Activated CD4-positive, alpha-beta memory T cell treated with anti-CD3 and anti-CD28 coated beads for 36 hours (primary cell): ENCODE measurements around the gene BSG. TPM values are rescaled to one million over a fixed set of nuclear protein-coding genes. Genes with fewer than 3 reads are reported as not detected.

Experiments
- CTCF ChIA-PET: fragments of 350-600 bp; sonication (Branson Sonifier 250); formaldehyde crosslinking; loops from one replicate; lab custom pipeline; 2021; ENCODE audit warnings: antibody characterized with exemption, inconsistent platforms; lab: Charles Lee
- POLR2A ChIA-PET: fragments of 350-600 bp; sonication (Branson Sonifier 250); formaldehyde crosslinking; loops from one replicate; lab custom pipeline; 2021; ENCODE audit warnings: antibody characterized with exemption; lab: Charles Lee
- DNase-seq: peaks from one replicate; pipeline ENCODE4 v3.0.0-alpha.2; 2020
- H3K27ac Mint-ChIP-seq: one replicate; pipeline ENCODE4 v1.8.0; 2021; ENCODE audit warnings: mixed read lengths
- H3K27me3 Mint-ChIP-seq: one replicate; pipeline ENCODE4 v1.8.0; 2021; ENCODE audit warnings: mixed read lengths
- H3K36me3 Mint-ChIP-seq: one replicate; pipeline ENCODE4 v1.8.0; 2021; ENCODE audit warnings: mixed read lengths
- H3K4me1 Mint-ChIP-seq: one replicate; pipeline ENCODE4 v1.8.0; 2021; ENCODE audit warnings: low read depth, mixed read lengths
- H3K4me3 Mint-ChIP-seq: one replicate; pipeline ENCODE4 v1.8.0; 2021; ENCODE audit warnings: mild to moderate bottlenecking, mixed read lengths
- H3K9me3 Mint-ChIP-seq: one replicate; pipeline ENCODE4 v1.8.0; 2021; ENCODE audit warnings: mixed read lengths
- intact Hi-C: fragments of 100-400 bp; cut with micrococcal nuclease; formaldehyde crosslinking; loops from one replicate; pipeline ENCODE4 v1.15.1; 2023
- total RNA-seq, 2 experiments: library from RNA; stranded (reverse); gene quantifications; one replicate each; pipeline ENCODE4 v1.2.3, GENCODE V29; 2021

BSG gene
- total RNA-seq, 2 experiments from 2014 or later, result 185 to 205 TPM

- POLR2A ChIA-PET, result interaction anchor here (0.6 kb wide), 1 partner anchor 54 kb away, joined by 4 read pairs; no protein-coding TSS in a partner anchor
Observed at GRCh38 chr19:576768-577438, 4.5 kb downstream of the BSG start.

GRCh38 chr19:577439-578392 lies 5.3 kb downstream of the BSG start:
- POLR2A ChIA-PET, result no interaction called here
- Mint-ChIP-seq H3K4me1 (peaks cover 26% of the 10 kb centered on the region), H3K27me3 (no peaks in the 10 kb centered on the region), H3K36me3 (no peaks in the 10 kb centered on the region), H3K4me3 (no peak overlapping the region), H3K9me3 (no peaks in the 10 kb centered on the region), H3K27ac (no peak overlapping the region)
- intact Hi-C loops, result no loop called here
- CTCF ChIA-PET, result interaction anchor here (1.2 to 1.6 kb wide), 3 partner anchors 10 to 67 kb away, joined by 3 to 6 read pairs (median 4); no protein-coding TSS in a partner anchor
- no peak for DNase-seq

More at GRCh38 chr19:576768-577438, 4.5 kb downstream of the BSG start:
- no peak for DNase-seq
- Mint-ChIP-seq H3K36me3 (no peaks in the 10 kb centered on the region), H3K27me3 (no peaks in the 10 kb centered on the region), H3K9me3 (no peaks in the 10 kb centered on the region), H3K27ac (no peak overlapping the region), H3K4me3 (no peak overlapping the region), H3K4me1 (peaks cover 27% of the 10 kb centered on the region)
- intact Hi-C loops, result no loop called here
- CTCF ChIA-PET, result interaction anchor here (1.2 to 3.1 kb wide), 4 partner anchors 7 to 66 kb away, joined by 3 to 18 read pairs (median 5); no protein-coding TSS in a partner anchor

GRCh38 chr19:579111-579841 lies 6.9 kb downstream of the BSG start:
- no peaks in the 10 kb centered on the region for H3K9me3 Mint-ChIP-seq
- no peaks in the 10 kb centered on the region for H3K27me3 Mint-ChIP-seq
- ChIA-PET POLR2A (no interaction called here), CTCF (no interaction called here)
- no peak overlapping the region for H3K27ac Mint-ChIP-seq
- intact Hi-C loops, result no loop called here
- peaks cover 3% of the 10 kb centered on the region for H3K36me3 Mint-ChIP-seq
- no peak overlapping the region for H3K4me3 Mint-ChIP-seq
- DNase-seq, result no peak
- H3K4me1 Mint-ChIP-seq, result peaks cover 19% of the 10 kb centered on the region

GRCh38 chr19:579842-580155 lies 7.4 kb downstream of the BSG start:
- DNase-seq, result no peak
- no peaks in the 10 kb centered on the region for H3K27me3 Mint-ChIP-seq
- CTCF ChIA-PET, result no interaction called here
- H3K9me3 Mint-ChIP-seq, result no peaks in the 10 kb centered on the region
- intact Hi-C loops, result loop anchor here (10.0 kb wide), 1 partner anchor 55 kb away; the partner anchor contains the start of genes FGF22 and POLRMT
- peaks cover 14% of the 10 kb centered on the region for H3K4me1 Mint-ChIP-seq
- POLR2A ChIA-PET, result no interaction called here
- H3K4me3 Mint-ChIP-seq, result no peak overlapping the region
- peaks cover 3% of the 10 kb centered on the region for H3K36me3 Mint-ChIP-seq
- H3K27ac Mint-ChIP-seq, result no peak overlapping the region

GRCh38 chr19:580274-580835 lies 8.0 kb downstream of the BSG start:
- Mint-ChIP-seq H3K36me3 (peaks cover 3% of the 10 kb centered on the region), H3K4me3 (no peak overlapping the region), H3K27me3 (no peaks in the 10 kb centered on the region), H3K4me1 (peaks cover 9% of the 10 kb centered on the region), H3K9me3 (no peaks in the 10 kb centered on the region), H3K27ac (no peak overlapping the region)
- CTCF ChIA-PET, result no interaction called here
- intact Hi-C loops, result loop anchor here (10.0 kb wide), 1 partner anchor 54 kb away; the partner anchor contains the start of genes FGF22 and POLRMT
- POLR2A ChIA-PET, result no interaction called here
- no peak for DNase-seq

- peaks cover 5% of the 10 kb centered on the region for H3K4me1 Mint-ChIP-seq
Observed at GRCh38 chr19:581399-582111, 9.2 kb downstream of the BSG start.

GRCh38 chr19:582497-583197 lies 10.3 kb downstream of the BSG start:
- intact Hi-C loops, result loop anchor here (10.0 kb wide), 1 partner anchor 52 kb away; the partner anchor contains the start of genes FGF22 and POLRMT
- ChIA-PET CTCF (interaction anchor here (2.6 to 3.9 kb wide), 2 partner anchors 44 to 151 kb away, joined by 10 to 22 read pairs; no protein-coding TSS in a partner anchor), POLR2A (no interaction called here)
- H3K36me3 Mint-ChIP-seq, result peaks cover 3% of the 10 kb centered on the region
- no peak for DNase-seq
- H3K4me3 Mint-ChIP-seq, result no peak overlapping the region
- no peak overlapping the region for H3K27ac Mint-ChIP-seq
- no peaks in the 10 kb centered on the region for H3K9me3 Mint-ChIP-seq
- H3K27me3 Mint-ChIP-seq, result no peaks in the 10 kb centered on the region
- no peaks in the 10 kb centered on the region for H3K4me1 Mint-ChIP-seq

More at GRCh38 chr19:581399-582111, 9.2 kb downstream of the BSG start:
- no peaks in the 10 kb centered on the region for H3K27me3 Mint-ChIP-seq
- H3K9me3 Mint-ChIP-seq, result no peaks in the 10 kb centered on the region
- ChIA-PET POLR2A (no interaction called here), CTCF (interaction anchor here (0.7 kb wide), 1 partner anchor 153 kb away, joined by 3 read pairs; no protein-coding TSS in a partner anchor)
- H3K4me3 Mint-ChIP-seq, result no peak overlapping the region
- peaks cover 3% of the 10 kb centered on the region for H3K36me3 Mint-ChIP-seq
- no peak for DNase-seq
- no peak overlapping the region for H3K27ac Mint-ChIP-seq
- intact Hi-C loops, result loop anchor here (10.0 kb wide), 1 partner anchor 53 kb away; the partner anchor contains the start of genes FGF22 and POLRMT

- no peak overlapping the region for H3K27ac Mint-ChIP-seq
- intact Hi-C loops, result loop anchor here (10.0 kb wide), 1 partner anchor 51 kb away; the partner anchor contains the start of genes FGF22 and POLRMT
Observed at GRCh38 chr19:583198-583967, 11.0 kb downstream of the BSG start.

GRCh38 chr19:583968-584239 lies 11.5 kb downstream of the BSG start:
- Mint-ChIP-seq H3K9me3 (no peaks in the 10 kb centered on the region), H3K4me1 (peaks cover 2% of the 10 kb centered on the region), H3K4me3 (no peak overlapping the region), H3K27me3 (peaks cover 3% of the 10 kb centered on the region), H3K27ac (no peak overlapping the region), H3K36me3 (peaks cover 3% of the 10 kb centered on the region)
- intact Hi-C loops, result loop anchor here (10.0 kb wide), 1 partner anchor 51 kb away; the partner anchor contains the start of genes FGF22 and POLRMT
- CTCF ChIA-PET, result interaction anchor here (0.7 to 3.9 kb wide), 16 partner anchors 9 to 186 kb away, joined by 3 to 22 read pairs (median 5); no protein-coding TSS in a partner anchor
- no peak for DNase-seq
- POLR2A ChIA-PET, result no interaction called here

More at GRCh38 chr19:583198-583967, 11.0 kb downstream of the BSG start:
- H3K4me3 Mint-ChIP-seq, result no peak overlapping the region
- ChIA-PET POLR2A (no interaction called here), CTCF (interaction anchor here (1.1 to 3.9 kb wide), 13 partner anchors 8 to 151 kb away, joined by 3 to 22 read pairs (median 6); no protein-coding TSS in a partner anchor)
- H3K9me3 Mint-ChIP-seq, result no peaks in the 10 kb centered on the region
- no peak for DNase-seq
- H3K27me3 Mint-ChIP-seq, result peaks cover 3% of the 10 kb centered on the region
- peaks cover 3% of the 10 kb centered on the region for H3K36me3 Mint-ChIP-seq
- H3K4me1 Mint-ChIP-seq, result peaks cover 2% of the 10 kb centered on the region
